Sigmoid colon (tissue), 4 donors: ENCODE results near the gene JMJD4.

Experiments used
- CTCF ChIP-seq, 4 experiments: fragments of 450-650 bp in 3 of 4; fragments of 200-600 bp in 1 of 4; IDR thresholded peaks; one replicate each; pipeline ENCODE4 v1.5.1; 2016 to 2019; ENCODE audit warnings: antibody characterized with exemption in 4 of 4, mild to moderate bottlenecking in 3 of 4, moderate library complexity in 2 of 4
- POLR2AphosphoS5 ChIP-seq, 4 donors: sonication (generic); formaldehyde crosslinking; IDR thresholded peaks; one replicate each; pipeline ENCODE4 v1.6.1; 2017; ENCODE audit warnings: antibody characterized with exemption in 4 of 4

- no peak for TF ChIP-seq CTCF (IDR thresholded peaks at IDR 0.05)
- no peak for TF ChIP-seq POLR2AphosphoS5 (IDR thresholded peaks at IDR 0.05)
Observed at GRCh38 chr1:227760377-227760776, 25.3 kb upstream of the JMJD4 start.
